ENCODE measurements around the gene ZNF236. TPM values are rescaled to one million over a fixed set of nuclear protein-coding genes. Genes with fewer than 3 reads are reported as not detected.

Gene ZNF236
- total RNA-seq, 1 experiment from 2014 or later: 22.2 TPM

GRCh38 chr18:76936877-76937276 lies 114.5 kb downstream of the ZNF236 start:
- no peak for DNase-seq
- Mint-ChIP-seq H3K9me3 (ENCODE audit: low read depth, unreplicated experiment) (no peaks in the 10 kb centered on the region), H3K27ac (ENCODE audit: unreplicated experiment) (no peak overlapping the region), H3K4me3 (ENCODE audit: low read depth, unreplicated experiment) (no peak overlapping the region), H3K27me3 (ENCODE audit: unreplicated experiment) (no peaks in the 10 kb centered on the region), H3K36me3 (ENCODE audit: insufficient read depth, unreplicated experiment) (no peaks in the 10 kb centered on the region), H3K4me1 (ENCODE audit: low read depth, unreplicated experiment) (no peaks in the 10 kb centered on the region)
- CTCF ChIA-PET: interaction anchor here (0.6 kb wide), 1 partner anchor 68 kb away, joined by 3 read pairs; no protein-coding TSS in a partner anchor
- BruUV-seq (replicated peaks): no TSS peak
- TF ChIP-seq CTCF (IDR thresholded peaks at IDR 0.05; ENCODE audit: unreplicated experiment): no peak
- intact Hi-C loops (cut with micrococcal nuclease; ENCODE audit: unreplicated experiment): no loop called here

GRCh38 chr18:76937597-76937996 lies 115.2 kb downstream of the ZNF236 start:
- Mint-ChIP-seq H3K27ac (ENCODE audit: unreplicated experiment) (no peak overlapping the region), H3K36me3 (ENCODE audit: insufficient read depth, unreplicated experiment) (no peaks in the 10 kb centered on the region), H3K9me3 (ENCODE audit: low read depth, unreplicated experiment) (no peaks in the 10 kb centered on the region), H3K27me3 (ENCODE audit: unreplicated experiment) (no peaks in the 10 kb centered on the region), H3K4me1 (ENCODE audit: low read depth, unreplicated experiment) (no peaks in the 10 kb centered on the region), H3K4me3 (ENCODE audit: low read depth, unreplicated experiment) (no peak overlapping the region)
- no peak for TF ChIP-seq CTCF (IDR thresholded peaks at IDR 0.05; ENCODE audit: unreplicated experiment)
- BruUV-seq (replicated peaks): no TSS peak
- no peak for DNase-seq
- CTCF ChIA-PET: interaction anchor here (0.6 kb wide), 1 partner anchor 67 kb away, joined by 3 read pairs; no protein-coding TSS in a partner anchor
- intact Hi-C loops (cut with micrococcal nuclease; ENCODE audit: unreplicated experiment): no loop called here

GRCh38 chr18:76938619-76939018 lies 116.3 kb downstream of the ZNF236 start:
- TF ChIP-seq CTCF (IDR thresholded peaks at IDR 0.05; ENCODE audit: unreplicated experiment): no peak
- no TSS peak for BruUV-seq (replicated peaks)
- intact Hi-C loops (cut with micrococcal nuclease; ENCODE audit: unreplicated experiment): no loop called here
- CTCF ChIA-PET: no interaction called here
- no peaks in the 10 kb centered on the region for H3K36me3 Mint-ChIP-seq (ENCODE audit: insufficient read depth, unreplicated experiment)
- no peaks in the 10 kb centered on the region for H3K27me3 Mint-ChIP-seq (ENCODE audit: unreplicated experiment)
- no peaks in the 10 kb centered on the region for H3K4me1 Mint-ChIP-seq (ENCODE audit: low read depth, unreplicated experiment)
- no peak for DNase-seq
- no peak overlapping the region for H3K4me3 Mint-ChIP-seq (ENCODE audit: low read depth, unreplicated experiment)
- H3K27ac Mint-ChIP-seq (ENCODE audit: unreplicated experiment): no peak overlapping the region
- H3K9me3 Mint-ChIP-seq (ENCODE audit: low read depth, unreplicated experiment): no peaks in the 10 kb centered on the region

- TF ChIP-seq CTCF (IDR thresholded peaks at IDR 0.05; ENCODE audit: unreplicated experiment): no peak
- H3K4me1 Mint-ChIP-seq (ENCODE audit: low read depth, unreplicated experiment): no peaks in the 10 kb centered on the region
- no peaks in the 10 kb centered on the region for H3K27me3 Mint-ChIP-seq (ENCODE audit: unreplicated experiment)
- H3K27ac Mint-ChIP-seq (ENCODE audit: unreplicated experiment): no peak overlapping the region
- intact Hi-C loops (cut with micrococcal nuclease; ENCODE audit: unreplicated experiment): no loop called here
- H3K4me3 Mint-ChIP-seq (ENCODE audit: low read depth, unreplicated experiment): no peak overlapping the region
- no TSS peak for BruUV-seq (replicated peaks)
- no peaks in the 10 kb centered on the region for H3K36me3 Mint-ChIP-seq (ENCODE audit: insufficient read depth, unreplicated experiment)
- no peaks in the 10 kb centered on the region for H3K9me3 Mint-ChIP-seq (ENCODE audit: low read depth, unreplicated experiment)
- DNase-seq: no peak
- CTCF ChIA-PET: no interaction called here
These were observed 118.9 kb downstream of the ZNF236 start for GRCh38 chr18:76941284-76941683.

Data from Calu3 (cell line).